Measurements from ENCODE around the gene PPP2R2C. TPM values are rescaled to one million over a fixed set of nuclear protein-coding genes. Genes with fewer than 3 reads are reported as not detected.

Gene PPP2R2C
- total RNA-seq, 1 donor from 2014 or later, result 0.60 TPM

DNA sequence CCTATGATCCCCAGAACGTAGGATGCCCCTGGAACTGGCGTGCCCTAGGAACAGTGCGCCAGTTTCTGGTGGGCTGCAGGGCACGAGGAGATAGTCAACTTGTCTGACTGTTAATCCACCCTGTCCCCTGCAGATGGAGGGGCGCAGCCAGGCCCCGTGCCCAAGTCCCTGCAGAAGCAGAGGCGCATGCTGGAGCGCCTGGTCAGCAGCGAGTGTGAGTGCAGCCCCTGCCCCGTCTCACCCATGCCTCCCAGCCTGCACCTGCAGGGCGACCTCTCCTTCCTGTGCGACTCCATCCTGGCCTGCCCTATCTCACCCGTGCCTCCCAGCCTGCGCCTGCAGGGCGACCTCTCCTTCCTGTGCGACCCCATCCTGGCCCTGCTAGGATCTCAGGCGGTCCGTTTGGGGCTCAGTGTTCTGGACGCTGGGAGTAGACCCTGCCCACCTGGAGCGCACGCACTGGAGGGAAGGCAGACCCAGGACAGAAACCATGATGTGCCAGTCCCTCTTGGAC lies 180.6 kb downstream of the PPP2R2C start:
- DNase-seq (ENCODE audit: low read depth in 2 of 2), result peak in 1 of 2 donors; percentile 47

DNA sequence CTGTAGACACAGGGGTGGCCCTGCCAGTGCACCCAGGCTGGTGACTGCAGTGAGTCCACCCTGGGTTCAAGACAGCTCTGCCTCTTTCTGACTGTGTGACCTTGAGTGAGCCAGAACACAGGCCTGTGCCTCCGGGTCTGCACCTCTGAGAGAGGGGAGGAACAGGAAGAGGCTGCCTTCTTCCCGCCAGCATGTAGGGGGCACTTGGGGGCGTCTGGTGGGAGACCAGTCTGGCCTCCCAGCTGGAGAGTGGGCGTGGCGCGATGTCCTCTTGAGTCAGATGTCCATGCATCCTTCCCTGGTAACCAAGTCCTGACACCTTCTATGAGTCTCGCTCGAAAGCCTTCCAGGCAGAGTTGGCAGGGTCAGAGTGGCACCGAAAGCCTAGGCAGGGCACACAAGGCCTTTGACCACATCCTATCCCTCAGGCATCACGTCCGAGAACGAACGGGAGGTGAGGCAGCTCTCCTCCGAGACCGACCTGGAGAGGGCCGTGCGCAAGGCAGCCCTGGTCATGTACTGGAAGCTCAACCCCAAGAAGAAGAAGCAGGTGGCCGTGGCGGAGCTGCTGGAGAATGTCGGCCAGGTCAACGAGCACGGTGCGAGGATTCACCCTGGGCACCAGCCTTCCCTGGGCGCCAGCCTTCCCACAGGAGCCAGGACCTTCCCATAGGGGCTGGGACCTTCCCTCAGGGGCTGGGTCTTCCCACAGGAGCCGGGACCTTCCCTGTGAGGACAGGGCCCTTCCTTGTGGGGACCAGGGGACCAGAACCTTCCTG lies 181.5 kb downstream of the PPP2R2C start:
- DNase-seq (ENCODE audit: low read depth in 2 of 2), result no peak

DNA sequence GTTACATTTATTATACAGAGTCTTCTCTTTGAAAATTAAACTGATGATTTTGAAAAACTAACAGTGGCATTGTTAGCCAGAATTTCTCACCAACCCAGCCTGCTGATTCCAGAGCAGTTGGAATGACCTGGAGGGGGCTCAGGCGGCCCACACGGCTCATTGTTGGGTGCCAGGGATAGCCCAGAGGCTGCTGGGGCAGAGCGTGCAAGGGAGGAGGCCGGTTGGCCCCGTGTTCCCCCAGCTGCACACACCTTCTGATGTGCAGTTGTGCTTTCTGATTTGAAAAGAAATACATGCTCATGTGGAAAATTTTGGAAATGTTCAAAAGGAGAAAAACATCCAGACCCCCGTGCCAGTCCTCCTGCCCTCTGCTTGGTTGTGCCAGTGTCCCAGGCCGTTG lies 182.2 kb downstream of the PPP2R2C start:
- no peak for DNase-seq (ENCODE audit: low read depth in 2 of 2)

DNA sequence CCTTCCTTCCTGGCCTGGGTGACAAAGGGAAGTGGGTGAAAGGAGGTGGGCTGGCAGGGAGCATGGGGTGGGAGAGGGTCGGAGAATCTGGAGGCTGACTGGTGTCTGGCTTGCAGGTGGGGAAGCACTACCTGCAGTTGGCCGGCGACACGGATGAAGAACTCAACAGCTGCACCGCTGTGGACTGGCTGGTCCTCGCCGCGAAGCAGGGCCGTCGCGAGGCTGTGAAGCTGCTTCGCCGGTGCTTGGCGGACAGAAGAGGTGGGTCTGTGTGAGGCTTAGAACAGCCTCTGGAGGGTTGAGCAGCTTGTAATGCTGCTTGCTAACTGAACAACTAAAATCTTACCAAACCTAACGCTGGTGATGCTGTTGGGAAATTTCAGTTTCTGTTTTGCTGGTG lies 183.5 kb downstream of the PPP2R2C start:
- DNase-seq (ENCODE audit: low read depth in 2 of 2), result no peak

DNA sequence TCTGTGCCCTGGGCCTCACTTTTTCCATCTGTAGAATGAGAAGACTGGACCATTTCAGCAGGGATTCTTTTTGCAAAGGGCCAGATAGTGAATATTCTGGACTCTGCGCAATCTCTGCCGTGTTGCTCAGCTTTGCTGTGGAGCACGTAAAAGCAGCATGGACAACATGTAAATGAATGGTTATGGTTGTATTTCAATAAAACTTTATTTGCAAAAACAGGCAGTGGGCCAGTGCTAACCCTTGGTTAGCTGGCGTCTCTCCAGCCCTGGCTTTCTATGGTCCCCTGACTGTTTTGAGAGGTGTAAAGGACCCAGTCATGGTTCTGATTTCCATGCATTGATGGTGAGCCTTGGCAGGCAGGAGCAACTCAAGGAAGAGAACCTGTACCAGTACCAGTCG lies 184.1 kb downstream of the PPP2R2C start:
- no peak for DNase-seq (ENCODE audit: low read depth in 2 of 2)

DNA sequence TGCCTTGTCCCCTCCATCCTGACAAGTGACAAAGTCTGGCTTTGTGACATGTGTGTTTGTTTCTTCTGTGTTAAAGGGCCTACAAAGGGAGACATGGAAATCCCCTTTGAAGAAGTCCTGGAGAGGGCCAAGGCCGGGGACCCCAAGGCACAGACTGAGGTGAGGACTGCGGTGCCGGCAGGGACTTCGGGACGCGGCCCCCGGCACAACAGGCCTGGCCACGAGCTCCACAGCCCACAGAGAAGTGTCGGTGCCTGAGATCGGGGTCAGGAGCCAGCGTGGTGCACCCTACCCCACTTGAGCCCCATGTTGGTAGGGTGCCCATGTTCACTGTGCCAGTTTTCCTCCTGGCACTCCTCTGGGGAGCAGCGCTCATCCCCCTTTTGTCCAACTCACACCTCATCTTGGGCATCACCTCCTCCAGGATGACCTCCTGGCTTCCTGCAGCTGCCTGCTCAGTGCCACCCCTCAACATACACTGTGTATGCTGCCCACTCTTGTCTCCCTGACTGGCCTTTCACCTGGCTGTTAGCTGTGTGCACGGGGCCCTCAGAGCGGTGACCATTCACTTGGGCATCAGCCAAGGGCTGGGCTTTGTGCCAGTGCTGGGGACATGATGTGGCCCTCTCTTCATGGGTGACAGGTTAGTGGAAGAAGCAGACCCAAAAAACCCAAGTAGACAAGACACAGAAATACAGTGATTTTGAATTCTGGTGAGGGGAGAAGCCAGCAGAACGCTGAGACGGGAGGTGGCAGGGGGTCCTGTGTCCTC lies 185.2 kb downstream of the PPP2R2C start:
- no peak for DNase-seq (ENCODE audit: low read depth in 2 of 2)

DNA sequence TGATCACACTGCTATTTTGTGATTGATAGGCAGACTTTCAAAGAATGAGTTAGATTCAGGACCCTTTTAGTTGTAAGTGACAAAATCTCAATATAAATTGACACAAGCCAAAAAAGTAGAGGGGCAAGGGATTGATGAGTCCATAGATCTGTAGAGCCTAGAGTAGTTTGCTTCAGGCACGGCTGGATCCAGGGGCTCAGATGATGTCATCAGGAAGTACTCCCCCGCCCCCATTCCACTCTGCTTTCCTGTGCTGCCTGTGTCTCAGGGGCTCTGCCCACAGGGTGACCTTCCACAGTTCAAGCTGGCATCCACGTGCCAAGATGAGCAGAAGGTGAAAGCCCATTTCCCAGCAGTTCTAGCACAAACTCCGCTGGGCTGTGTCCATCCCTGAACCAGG lies 189.1 kb downstream of the PPP2R2C start:
- DNase-seq (ENCODE audit: low read depth in 2 of 2), result no peak

DNA sequence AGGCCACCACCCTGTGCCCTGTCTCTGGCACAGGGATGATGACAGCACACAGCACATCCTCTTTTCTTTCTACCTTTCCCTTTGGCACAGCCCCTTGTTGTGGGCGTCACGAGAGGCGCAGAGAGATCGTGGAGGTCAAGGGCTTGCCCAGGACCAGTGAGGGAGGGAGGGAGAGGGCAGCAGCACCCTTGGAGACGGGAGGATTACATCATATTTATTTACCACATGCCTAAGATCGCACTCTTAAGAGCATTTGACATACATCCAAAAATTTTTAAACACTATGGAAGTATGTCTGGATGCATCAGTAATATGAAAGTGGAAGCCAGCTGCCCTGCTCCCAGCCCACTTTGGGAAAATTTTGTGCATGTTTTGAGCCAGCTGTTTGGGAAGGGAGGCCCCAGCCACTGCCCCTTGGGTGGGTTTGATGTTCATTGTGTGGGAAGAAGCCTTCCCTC lies 190.1 kb downstream of the PPP2R2C start:
- no peak for DNase-seq (ENCODE audit: low read depth in 2 of 2)

DNA sequence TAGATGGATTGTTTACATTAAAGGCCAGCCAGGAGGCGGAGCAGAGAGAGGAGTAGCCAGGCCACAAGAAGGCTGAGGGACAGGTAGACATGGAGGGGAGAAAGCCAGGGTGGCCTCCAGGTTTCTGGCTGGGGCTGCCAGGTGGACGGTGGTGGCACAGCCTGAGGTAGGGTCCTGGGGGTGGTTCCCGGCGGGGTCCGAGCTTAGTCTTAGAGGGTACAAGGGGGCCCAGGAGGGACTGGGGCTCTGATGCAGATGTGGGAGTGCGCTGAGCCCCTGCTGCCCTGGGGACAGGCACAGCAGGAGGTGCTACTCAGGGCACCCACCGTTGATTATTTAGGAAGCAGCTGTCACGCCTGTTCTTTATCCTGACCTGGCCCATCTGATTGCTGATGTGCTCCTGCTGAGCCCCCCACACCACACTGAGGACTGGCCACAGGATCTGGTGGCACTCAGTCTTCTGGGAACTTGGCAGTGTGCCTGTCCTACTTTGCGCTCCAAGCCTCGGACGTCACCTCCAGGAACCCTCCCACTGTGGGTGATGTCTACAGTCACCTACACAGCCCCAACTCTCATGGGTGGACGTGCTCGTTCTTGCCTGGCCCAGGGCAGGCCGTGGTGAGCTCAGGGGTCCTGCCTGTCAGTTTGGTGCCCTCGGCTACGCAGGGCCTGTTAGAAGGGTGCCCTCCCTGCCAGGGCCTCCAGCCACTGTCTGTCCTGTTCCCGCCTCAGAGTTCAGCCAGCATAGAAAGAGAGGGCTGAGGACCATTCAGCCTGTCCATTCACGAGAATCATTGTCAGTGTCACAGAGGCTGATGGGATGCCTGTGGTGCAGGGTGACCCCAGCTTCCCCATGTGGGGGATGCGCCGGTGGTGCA lies 190.7 kb downstream of the PPP2R2C start:
- DNase-seq (ENCODE audit: low read depth in 2 of 2), result peak in 1 of 2 donors; percentile 36

DNA sequence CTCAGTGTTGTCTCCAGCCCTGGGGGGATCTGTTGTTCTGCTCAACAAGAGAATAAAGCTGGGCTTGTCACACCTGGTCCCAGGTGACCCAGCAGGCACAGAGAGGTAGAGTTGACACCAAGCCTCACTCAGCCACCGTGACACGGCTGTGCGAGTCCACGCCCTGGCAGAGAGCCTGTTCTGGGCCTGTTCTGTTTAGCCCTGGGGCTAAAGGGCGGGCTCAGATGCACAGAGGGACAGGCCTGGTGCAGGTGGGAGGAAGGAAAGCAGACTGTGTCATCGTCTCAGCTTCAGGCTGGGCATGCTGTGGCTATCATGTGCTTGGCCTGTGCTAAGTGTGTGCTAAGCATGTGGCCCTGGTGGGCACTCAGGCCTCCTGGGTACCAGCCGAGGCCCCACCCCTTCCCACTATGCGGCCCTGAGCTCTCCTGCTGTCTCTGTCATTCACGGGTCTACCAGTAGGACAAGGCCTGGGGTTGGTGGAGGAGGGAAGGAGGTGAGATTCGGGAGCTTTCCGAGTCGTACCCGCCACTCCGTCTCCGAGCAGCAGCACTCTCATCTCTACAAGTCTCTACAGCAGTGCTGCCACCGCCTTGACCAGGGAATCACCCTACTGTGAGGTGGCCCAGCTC lies 191.9 kb downstream of the PPP2R2C start:
- no peak for DNase-seq (ENCODE audit: low read depth in 2 of 2)

DNA sequence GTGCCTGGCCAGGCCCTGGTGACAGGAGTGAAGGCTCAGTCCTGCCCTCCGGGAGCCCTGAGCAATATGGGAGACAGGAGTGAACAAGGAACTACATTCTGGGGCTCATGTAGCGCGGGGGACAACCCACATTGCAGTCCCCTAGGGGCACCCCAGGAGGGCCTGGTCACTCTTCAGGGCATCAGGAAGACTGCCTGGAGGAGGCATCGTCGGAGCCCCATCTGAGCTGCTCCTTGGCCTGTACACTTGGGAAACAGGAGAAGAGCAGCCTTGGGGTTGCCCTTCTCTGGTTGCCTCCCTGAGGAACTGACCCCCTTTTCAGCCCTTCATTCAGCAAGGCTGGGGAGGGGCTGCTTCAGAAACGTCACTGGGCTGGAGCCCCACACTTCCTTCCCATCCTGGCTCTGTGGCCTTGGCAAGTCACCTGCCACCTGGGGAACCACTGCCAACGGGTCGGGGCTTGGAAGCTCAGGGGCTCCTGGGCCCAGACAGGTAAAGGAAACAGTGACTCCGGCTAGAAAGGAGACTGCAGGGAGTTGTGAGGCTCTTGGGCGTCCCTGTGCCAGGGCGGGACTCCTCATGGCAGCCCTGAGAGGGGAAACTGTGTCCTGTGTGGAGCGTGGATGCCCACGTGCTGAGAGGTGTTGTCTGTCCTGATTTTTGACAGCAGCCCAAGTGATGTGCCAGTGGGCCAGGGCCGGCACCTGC lies 192.7 kb downstream of the PPP2R2C start:
- no peak for DNase-seq (ENCODE audit: low read depth in 2 of 2)

DNA sequence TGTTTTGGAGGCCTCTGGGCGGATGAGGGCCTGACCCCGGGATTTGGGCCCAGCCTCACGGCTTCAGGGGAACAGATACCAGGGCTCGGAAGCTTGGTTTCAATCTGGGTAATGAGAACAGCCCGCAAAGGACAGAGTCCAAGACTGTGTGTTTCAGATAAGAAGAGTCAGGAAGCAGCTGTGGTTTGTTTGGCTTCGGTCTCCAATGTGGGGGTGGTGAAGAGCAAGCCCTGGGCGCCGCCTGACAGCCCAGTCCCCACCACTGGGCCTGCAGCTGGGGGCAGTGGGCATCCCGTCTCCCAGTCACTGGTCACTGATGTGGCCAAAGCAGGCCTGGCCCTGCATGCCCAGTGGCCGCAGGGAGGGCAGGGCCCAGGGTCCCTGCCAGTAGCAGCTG lies 193.6 kb downstream of the PPP2R2C start:
- peak; percentile 93 for DNase-seq (ENCODE audit: low read depth in 2 of 2)

DNA sequence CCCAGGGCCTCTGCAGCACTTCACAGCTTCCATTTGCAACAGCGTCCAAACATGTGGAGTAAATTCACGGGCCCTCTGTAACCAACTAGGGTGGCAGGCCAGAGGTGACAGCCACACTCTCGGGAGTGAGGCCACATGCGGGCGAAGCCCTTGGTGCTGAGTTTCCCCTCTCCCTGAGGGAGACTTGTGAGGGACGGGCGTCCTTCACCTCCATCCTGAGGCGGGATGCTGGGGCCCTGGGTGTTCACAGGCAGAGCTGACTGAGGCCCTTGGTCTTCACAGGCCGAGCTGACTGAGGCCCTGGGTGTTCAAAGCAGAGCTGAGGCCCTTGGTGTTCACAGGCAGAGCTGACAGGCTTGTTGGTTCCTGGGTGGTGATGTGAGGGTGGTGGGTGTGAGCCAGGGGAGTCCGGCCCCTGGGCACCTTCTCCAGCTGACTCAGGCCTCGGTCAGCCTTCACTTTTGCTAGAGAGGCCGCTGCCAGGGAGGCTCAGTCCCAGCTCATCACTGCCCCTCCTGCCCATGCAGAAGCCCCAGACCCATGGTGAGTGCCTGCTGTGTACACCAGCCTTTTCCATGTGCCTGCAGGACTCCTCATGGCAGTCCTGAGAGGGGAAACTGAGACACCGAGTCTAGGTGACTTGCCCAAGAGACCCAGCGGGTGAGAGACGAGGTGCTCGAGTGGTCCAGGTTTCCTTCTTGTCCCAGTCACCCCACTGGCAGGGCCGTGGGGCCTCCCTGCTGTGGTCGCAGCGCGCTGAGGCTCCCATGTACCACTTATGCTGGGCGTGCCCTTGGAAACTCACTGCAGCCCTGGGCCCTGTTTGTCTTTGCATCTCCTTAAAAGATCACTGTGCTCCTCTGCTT lies 194.2 kb downstream of the PPP2R2C start:
- DNase-seq (ENCODE audit: low read depth in 2 of 2), result peak in 1 of 2 donors; percentile 17

DNA sequence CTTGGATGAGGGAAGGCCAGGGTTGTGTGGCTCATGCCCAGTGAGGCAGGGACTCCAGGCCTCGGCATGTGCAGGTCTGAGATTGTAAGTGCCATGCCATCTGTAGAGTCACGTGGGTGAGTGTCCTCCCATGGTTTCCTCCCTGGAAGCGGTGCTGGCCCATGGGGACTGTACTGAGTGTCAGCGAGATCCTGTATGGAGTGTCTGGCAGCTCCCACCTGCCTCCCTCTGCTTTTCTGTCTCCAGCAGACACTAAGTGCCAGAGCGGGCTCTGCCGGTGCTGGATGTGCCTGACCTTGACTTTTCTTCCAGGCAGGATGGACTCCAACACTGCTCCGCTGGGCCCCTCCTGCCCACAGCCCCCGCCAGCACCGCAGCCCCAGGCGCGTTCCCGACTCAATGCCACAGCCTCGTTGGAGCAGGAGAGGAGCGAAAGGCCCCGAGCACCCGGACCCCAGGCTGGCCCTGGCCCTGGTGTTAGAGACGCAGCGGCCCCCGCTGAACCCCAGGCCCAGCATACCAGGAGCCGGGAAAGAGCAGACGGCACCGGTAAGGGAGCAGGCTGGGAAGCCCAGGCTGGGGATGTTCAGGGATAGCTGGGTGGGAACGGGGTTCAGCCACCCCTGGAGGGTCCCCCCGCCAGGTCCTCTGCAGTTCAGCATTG lies 195.1 kb downstream of the PPP2R2C start:
- DNase-seq (ENCODE audit: low read depth in 2 of 2), result peak in 1 of 2 donors; percentile 50

DNA sequence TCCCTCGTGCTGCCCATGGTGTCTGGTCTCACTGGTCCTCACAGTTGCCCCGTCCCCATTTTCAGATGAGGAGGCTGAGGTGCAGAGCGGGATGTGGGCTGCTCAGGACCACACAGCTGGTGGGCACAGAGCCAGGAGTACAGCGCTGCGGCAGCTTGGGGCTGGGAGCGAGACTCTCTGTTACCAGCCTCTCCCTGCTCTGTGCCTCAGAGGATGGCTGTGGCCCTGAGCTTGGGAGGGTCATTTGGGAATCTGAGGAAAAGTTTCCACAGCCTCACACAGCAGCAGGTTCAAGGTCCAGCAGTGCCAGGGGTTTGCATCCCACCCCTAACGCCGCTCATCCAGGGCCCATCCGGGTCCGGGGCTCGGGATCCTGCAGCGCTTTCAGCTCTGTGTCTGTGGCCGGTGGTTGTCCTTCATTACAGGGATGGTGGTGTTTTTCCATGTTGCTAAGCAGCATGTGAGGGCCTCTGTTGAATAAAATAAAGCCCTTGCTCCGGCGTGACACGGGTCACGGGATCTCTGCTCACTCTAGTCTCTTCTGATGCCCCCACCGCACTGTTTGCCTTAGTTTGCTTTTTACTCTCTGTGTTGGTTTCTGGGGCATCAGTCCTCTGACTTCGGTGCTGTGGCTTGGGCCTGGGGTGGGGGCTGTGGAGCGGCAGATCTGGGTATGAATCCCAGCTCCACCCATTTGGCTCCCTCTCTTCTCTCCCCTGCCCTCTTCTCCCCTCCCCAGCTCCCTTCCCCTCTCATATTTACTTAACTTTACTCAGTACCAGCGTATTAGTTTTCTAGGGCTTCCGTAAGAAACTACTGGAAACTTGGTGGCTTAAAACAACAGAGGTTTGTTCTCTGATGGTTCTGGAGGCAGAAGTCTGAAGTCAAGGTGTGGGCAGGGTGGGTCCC lies 196.3 kb downstream of the PPP2R2C start:
- peak in 1 of 2 donors; percentile 76 for DNase-seq (ENCODE audit: low read depth in 2 of 2)

DNA sequence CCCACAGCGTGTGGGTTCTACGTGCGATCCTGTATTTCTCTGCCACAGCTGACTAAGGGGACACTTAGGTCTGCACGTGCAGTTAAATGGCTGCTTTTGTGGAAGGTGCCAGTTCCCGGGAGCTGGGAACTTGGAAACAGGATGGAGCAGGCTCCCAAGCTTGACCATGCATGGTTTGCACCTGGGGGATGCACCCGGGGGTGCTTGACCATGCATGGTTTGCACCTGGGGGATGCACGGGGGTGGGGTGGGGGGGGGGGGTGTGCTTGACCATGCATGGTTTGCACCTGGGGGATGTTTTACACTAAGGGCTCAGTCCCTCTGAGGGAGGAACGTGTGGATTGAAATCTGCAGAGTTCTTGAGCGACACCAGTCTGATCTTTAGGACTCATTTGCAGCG lies 197.1 kb downstream of the PPP2R2C start:
- DNase-seq (ENCODE audit: low read depth in 2 of 2), result no peak

DNA sequence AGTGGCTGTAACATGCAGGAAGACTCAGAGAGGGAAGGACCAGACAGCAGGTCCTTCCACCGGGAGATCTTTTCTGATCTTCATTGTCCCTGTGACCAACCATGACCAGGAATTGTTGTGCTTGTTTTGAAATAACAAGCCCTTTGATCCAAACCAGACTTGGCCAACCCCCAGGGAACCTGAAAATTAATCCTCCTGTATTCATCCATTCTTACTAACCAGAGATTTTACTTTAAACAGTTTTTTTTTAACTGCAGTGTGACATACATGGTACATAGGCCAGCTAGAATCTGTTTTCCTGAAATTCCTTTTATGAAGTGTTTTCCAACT lies 198.8 kb downstream of the PPP2R2C start:
- DNase-seq (ENCODE audit: low read depth in 2 of 2), result no peak
